LNCaP clone FGC (cell line): ENCODE results near the gene SLC9B1.

Experiments used
- DNase-seq: peaks from one replicate; pipeline ENCODE4 v3.0.0-alpha.2; 2011; ENCODE audit warnings: low read depth
- H3K4me3 ChIP-seq: 2 replicates; pipeline ENCODE4 v1.5.1; 2011; ENCODE audit warnings: mild to moderate bottlenecking, low read depth, low read length, control low read depth
- TF ChIP-seq, protein P1 (sequence below): IDR thresholded peaks from 2 replicates; pipeline ENCODE4 v1.5.1; 2012; ENCODE audit warnings: mild to moderate bottlenecking; ENCODE audit not compliant: control insufficient read depth, insufficient read depth; ENCODE audit errors: extremely low read depth

The SLC9B1 gene

DNA sequence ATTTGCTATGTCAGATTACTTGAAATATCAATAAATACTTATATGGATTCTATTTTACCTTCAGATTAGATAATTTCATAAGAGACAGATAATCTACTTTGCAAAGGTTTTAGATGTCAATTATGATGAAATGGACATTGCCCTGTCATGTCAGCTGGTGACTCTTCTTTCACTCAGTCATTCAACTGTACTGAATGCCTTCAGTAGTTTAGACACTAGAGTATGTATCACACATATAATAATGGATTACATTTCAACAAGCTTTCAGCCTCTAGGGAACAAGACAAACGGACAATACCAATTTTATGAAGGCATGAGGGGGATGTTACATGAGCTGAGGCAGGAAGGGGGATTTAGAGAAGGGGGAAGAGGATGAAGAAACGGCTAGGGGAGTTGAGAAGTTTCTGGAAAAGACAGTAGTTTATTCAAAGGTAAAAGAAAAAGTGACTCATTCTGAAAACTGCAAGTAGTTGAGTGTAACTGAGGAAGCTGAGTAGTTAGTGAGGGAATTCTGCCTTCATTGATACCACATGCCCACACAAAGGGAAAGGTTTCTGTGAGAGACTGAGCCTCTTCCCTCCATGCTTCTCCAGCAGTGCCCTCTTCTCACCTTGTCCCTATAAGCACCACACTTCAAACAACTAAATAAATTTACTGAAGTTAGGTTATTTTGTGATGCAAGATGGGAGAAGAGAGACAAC, 31.4 kb upstream of the SLC9B1 start:
- DNase-seq = no peak
- H3K4me3 ChIP-seq = no peak overlapping the region
- TF ChIP-seq, protein P1, sequence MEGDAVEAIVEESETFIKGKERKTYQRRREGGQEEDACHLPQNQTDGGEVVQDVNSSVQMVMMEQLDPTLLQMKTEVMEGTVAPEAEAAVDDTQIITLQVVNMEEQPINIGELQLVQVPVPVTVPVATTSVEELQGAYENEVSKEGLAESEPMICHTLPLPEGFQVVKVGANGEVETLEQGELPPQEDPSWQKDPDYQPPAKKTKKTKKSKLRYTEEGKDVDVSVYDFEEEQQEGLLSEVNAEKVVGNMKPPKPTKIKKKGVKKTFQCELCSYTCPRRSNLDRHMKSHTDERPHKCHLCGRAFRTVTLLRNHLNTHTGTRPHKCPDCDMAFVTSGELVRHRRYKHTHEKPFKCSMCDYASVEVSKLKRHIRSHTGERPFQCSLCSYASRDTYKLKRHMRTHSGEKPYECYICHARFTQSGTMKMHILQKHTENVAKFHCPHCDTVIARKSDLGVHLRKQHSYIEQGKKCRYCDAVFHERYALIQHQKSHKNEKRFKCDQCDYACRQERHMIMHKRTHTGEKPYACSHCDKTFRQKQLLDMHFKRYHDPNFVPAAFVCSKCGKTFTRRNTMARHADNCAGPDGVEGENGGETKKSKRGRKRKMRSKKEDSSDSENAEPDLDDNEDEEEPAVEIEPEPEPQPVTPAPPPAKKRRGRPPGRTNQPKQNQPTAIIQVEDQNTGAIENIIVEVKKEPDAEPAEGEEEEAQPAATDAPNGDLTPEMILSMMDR = no peak

DNA sequence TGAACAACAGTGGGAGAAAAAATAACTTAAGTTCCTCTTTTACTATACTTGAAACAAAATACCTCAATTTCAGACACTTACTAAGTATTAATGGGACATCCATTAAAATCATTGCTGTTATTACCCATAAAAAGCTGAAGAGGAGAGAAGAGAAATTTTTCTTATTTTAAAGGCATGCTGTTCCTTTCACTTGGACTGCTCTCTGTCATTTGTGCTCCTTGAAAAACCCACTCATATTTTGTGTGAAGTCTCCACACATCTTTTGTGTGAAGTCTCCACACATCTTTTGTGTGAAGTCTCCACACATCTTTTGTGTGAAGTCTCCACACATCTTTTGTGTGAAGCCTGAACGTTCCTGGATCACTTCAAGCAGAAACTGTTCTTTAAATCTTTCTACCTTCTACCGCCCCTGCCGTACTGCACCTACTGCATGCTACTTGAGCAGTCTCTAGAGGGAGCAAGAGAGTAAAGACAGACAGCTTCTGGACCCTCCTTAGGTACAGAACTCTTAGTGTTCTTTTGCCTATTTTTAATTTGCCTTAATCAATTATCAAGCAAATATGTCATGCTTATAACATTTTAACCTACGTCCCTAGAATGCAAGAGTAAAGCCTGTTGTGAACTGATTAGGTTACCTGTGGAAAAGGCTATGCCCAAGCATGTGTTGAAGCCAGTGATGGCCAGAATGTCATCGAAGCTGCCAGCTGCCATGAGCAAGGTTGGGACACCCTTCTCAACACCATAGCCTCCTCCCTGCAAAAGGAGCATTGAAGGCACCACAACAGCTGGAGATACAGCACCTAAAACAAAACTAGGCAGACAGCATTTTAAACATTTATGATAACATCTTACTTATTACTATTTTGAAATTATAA, 27.1 kb upstream of the SLC9B1 start:
- TF ChIP-seq, protein P1 = peak; percentile 54
- H3K4me3 ChIP-seq = no peak overlapping the region
- DNase-seq = no peak

DNA sequence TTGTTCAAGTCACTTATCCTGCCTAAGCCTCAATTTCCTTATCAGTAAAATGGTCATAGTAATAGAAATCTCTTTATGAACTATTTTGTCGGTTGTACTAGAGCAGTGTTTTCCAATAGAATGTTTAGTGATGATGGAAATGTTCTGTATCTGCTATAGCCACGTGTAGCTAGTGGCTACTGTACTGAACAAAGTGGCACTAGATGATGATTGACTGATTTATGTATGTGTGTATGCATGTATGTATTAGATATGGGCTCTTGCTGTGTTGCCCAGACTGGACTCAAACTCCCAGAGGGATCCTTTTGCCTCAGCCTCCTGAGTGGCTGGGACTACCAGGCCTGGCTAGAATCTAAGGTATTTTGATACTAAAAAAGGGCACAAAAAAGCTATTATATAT, 24.7 kb upstream of the SLC9B1 start:
- H3K4me3 ChIP-seq = no peak overlapping the region
- TF ChIP-seq, protein P1 = no peak
- DNase-seq = no peak

DNA sequence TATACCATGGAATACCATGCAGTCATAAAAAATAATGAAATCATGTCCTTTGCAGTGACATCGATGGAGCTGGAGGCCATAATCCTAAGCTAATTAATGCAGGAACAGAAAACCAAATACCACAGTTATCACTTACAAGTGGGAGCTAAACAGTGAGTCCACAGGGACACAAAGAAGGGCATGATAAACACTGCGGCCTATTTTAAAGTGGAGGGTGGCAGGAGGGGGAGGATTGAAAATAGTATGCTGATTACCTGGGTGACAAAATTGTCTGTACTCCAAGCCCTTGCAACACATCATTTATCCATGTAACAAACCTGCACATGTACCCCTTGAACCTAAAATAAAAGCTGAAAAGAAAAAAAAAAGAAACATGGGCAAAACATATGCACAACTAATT, 16.7 kb upstream of the SLC9B1 start:
- TF ChIP-seq, protein P1 = no peak
- DNase-seq = no peak
- H3K4me3 ChIP-seq = no peak overlapping the region

DNA sequence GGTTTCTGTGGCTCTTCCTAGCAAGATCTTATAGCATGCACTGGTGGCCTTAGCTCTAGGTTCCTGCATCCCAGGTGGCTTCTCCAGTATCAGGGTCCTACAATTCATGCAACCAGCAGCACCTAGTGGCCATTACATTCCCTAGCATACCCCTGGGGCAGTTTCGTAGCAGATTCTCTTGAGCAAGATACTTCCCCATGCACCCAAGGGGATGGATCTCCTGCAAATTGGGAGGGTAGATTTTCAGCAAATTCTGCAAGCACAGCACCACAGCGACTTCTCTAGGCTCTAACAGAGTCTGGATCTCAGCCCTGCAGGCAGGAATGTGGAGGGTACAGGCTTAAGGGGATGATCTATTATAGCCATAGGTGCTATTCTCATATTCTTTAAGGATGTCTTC, 13.1 kb upstream of the SLC9B1 start:
- no peak overlapping the region for H3K4me3 ChIP-seq
- no peak for DNase-seq
- TF ChIP-seq, protein P1 = peak; percentile 52

DNA sequence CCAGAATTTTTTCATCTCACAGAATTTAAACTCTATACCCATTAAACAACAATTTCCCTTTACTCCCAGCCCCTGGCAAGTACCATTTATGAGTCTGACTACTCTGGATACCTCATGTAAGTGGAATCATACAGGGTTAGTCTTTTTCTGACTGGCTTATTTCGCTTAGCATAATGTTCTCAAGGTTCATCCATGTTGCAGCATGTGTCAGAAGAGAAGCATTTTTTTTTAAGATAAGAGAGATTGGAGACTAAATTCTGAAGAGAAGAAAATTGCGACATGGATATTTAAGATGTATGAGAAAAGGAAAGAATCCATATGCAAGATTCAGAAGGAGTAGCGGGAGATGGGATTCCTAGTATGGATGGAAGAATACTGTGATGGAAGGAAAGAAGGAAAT, 11.3 kb upstream of the SLC9B1 start:
- no peak overlapping the region for H3K4me3 ChIP-seq
- DNase-seq = no peak
- TF ChIP-seq, protein P1 = no peak
